GM18951 (cell line): ENCODE data around the gene LRRC4C.

Experiments
- POLR2A ChIP-seq: IDR thresholded peaks from 4 replicates; pipeline ENCODE4 v1.6.1; 2011; ENCODE audit warnings: mild to moderate bottlenecking; ENCODE audit not compliant: insufficient read length, insufficient read depth; ENCODE audit errors: extremely low read depth
- in situ Hi-C: fragments of 300-500 bp; cut with MboI; formaldehyde crosslinking; loops from one replicate; pipeline ENCODE4 v1.12.0; 2022; ENCODE audit warnings: low sequenced_read_pairs, mixed read lengths, inconsistent platforms; ENCODE audit not compliant: unreplicated experiment

The LRRC4C gene

GRCh38 chr11:41145420-41145819 lies 314.0 kb downstream of the LRRC4C start:
- no peak for TF ChIP-seq POLR2A
- in situ Hi-C loops: no loop called here

GRCh38 chr11:41134971-41135370 lies 324.5 kb downstream of the LRRC4C start:
- in situ Hi-C loops: no loop called here
- TF ChIP-seq POLR2A: no peak

- in situ Hi-C loops: no loop called here
- no peak for TF ChIP-seq POLR2A
These were observed 326.4 kb downstream of the LRRC4C start for GRCh38 chr11:41133023-41133422.

- in situ Hi-C loops: no loop called here
- TF ChIP-seq POLR2A: no peak
These were observed 337.9 kb downstream of the LRRC4C start for GRCh38 chr11:41121600-41121999.

- in situ Hi-C loops: no loop called here
- TF ChIP-seq POLR2A: no peak
These were observed 340.0 kb downstream of the LRRC4C start for GRCh38 chr11:41119484-41119883.

- in situ Hi-C loops: no loop called here
- TF ChIP-seq POLR2A: no peak
These were observed 340.9 kb downstream of the LRRC4C start for GRCh38 chr11:41118521-41118920.

- no peak for TF ChIP-seq POLR2A
- in situ Hi-C loops: no loop called here
These were observed 342.5 kb downstream of the LRRC4C start for GRCh38 chr11:41116970-41117369.

GRCh38 chr11:41115066-41115465 lies 344.4 kb downstream of the LRRC4C start:
- TF ChIP-seq POLR2A: no peak
- in situ Hi-C loops: no loop called here

- no peak for TF ChIP-seq POLR2A
- in situ Hi-C loops: no loop called here
These were observed 346.3 kb downstream of the LRRC4C start for GRCh38 chr11:41113160-41113559.

- in situ Hi-C loops: no loop called here
- TF ChIP-seq POLR2A: no peak
These were observed 348.9 kb downstream of the LRRC4C start for GRCh38 chr11:41110527-41110926.

GRCh38 chr11:41102471-41102870 lies 357.0 kb downstream of the LRRC4C start:
- TF ChIP-seq POLR2A: no peak
- in situ Hi-C loops: no loop called here

GRCh38 chr11:41099654-41100053 lies 359.8 kb downstream of the LRRC4C start:
- no peak for TF ChIP-seq POLR2A
- in situ Hi-C loops: no loop called here

- TF ChIP-seq POLR2A: no peak
- in situ Hi-C loops: no loop called here
These were observed 374.3 kb downstream of the LRRC4C start for GRCh38 chr11:41085123-41085522.

- TF ChIP-seq POLR2A: no peak
- in situ Hi-C loops: no loop called here
These were observed 377.6 kb downstream of the LRRC4C start for GRCh38 chr11:41081756-41082285.

GRCh38 chr11:41074318-41074717 lies 385.1 kb downstream of the LRRC4C start:
- in situ Hi-C loops: no loop called here
- TF ChIP-seq POLR2A: no peak
